Left renal pelvis (tissue), 4 donors: ENCODE measurements around the gene HILPDA. TPM values are rescaled to one million over a fixed set of nuclear protein-coding genes. Genes with fewer than 3 reads are reported as not detected.

ENCODE experiments used
- DNase-seq, 4 donors: peaks; one replicate each; pipeline ENCODE4 v3.0.0-alpha.2; 2013; ENCODE audit warnings: low read depth in 4 of 4, low spot score in 3 of 4
- polyA plus RNA-seq, 4 donors: library from polyadenylated mRNA; unstranded; fragments of 120-200 nt; gene quantifications; one replicate each; pipeline ENCODE4 v1.2.1, GENCODE V29; 2013; ENCODE audit not compliant: insufficient read length in 4 of 4

HILPDA gene, protein sequence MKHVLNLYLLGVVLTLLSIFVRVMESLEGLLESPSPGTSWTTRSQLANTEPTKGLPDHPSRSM
- 10 to 100 TPM; 14.6 to 21.6 (median 17.9) TPM for polyA plus RNA-seq

DNA sequence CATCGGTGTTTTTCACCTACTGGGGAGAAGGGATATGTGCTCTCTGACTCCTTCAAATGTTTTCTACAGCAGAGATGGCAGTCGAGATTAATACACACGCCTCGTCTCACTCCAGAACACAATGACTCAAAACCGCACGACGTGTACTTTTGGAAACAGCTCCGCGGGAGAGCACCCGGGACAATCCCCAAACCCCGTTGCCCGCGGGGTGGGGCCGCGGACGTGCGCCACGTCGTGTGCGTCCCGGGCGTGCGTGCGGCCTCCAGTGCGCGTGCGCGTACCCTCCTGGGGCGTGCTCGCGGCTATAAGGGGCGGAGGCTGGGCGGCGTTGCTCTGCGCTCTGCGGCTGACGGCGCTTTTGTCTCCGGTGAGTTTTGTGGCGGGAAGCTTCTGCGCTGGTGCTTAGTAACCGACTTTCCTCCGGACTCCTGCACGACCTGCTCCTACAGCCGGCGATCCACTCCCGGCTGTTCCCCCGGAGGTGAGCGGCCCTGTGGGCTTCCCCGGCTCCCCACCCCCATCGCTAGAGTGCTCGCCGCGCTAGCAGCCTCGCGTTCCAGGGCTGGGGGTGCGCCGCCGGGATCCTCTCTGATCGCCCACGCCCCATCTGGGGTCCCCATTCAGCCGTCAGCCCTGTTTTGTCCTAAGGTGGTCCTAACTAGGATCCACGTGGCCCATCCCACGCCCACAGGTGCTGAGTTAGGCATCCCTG lies at the start of gene HILPDA:
Gene HILPDA, plus strand, starts transcription at position 336 of the 712 bp plus-strand sequence. CDS start 1,391 bp downstream, outside the sequence.
- peak in 3 of 4 donors; percentile 70 to 77 (median 75) for DNase-seq

DNA sequence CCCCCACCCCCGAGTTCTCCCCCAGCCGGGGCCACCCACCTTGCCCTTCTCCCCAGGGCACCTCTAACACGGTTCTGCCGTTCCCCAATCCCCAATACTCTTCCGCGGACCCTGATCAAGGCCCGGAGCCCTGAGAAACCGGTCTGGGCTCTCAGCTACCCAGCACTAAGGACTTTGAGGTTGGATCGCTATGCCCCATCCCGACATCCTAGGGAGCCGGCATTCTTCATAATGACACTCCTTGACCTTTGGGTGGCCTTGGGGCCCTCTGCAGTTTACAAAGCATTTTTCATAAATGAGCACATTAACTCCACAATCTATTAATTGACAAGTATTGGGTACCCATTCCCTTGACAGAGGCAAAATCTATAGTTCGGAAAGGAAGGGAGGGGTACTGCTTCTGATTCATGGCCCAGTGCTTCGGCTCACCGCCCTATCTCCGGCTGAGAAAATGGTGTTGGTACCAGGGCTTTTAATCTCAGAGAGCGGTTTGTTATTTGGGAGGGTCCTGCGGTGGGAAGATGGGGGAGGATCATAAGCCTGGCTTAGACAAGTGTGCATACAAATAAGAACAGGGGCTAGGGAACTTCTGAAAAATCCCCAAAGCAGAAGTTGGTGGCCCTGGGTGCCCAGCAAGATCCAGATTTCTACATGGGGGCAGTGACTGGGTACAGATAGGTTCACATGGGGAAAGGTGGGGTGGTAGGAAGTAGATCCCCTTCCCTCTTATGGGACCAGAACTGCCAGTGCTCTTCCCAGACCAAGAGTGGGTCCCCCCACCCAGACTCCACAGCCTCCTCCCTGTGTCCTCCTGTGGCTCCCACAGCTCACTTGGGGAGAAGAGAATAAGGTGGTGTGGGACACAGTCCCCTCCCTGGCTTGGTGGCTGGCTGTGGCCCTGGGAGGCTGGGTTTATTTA lies 49.1 kb upstream of the HILPDA start:
- DNase-seq, result no peak

DNA sequence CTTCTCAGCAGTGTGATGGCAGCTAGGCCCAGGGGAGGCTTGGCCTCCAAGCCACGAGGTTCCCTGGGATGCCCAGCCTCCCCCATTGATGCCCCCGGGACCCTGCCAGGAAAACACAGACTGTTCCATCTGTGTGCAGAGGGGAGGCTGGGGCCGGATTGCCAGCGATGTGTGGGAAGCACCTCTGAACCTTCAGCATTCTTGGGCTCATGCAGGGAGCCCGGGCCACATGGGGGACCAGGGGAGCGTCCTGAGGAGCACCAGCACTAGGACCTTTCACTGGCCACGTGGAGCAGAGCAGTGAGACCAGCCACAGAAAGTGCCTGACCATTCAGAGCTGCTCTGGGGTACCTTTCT lies 48.5 kb upstream of the HILPDA start:
- no peak for DNase-seq

DNA sequence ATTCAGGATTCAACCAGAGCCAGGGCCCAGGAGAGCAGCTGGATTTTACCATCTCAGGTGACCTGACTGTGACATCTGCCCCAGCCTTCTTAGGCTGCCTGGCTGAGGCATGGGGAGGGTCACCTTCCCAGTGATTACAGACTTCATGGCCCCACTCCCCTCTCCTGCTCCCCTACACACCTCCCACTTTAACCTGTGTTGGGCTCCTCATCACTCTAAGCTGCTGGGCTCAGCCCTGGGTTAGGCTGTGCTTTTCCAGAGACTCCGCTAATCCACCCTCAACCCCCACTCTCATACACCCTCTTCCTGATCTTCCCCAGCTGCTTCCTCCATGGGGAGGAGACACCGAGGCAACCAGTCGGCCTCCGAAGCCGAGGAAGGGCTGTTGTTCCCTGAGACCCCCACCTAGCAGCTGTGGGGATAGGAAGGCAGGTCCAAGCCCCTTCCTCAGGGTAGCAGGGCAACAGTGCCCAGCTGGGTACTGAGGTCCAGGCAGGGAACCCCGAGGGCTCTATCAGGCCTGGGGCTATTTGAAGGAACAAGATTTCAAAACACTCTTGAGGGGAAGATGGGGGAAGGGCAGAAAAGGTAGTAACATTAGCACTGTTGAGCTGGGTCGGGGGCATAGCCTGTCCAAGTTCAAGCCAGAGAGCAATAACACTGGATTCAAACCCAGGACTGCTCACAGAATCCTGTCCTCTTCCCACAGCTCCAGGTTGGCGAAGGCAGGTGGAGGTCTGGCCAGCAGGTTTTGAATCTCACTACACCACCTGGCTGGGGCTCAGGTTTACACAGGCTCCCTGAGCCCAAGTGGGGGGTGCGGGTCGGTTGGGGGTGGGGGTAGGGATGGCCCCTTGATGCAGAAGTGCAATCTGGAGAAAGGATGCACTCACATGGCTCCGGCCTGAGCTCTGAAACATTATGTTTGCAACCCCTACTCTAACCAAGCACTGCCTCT lies 47.6 kb upstream of the HILPDA start:
- no peak for DNase-seq

DNA sequence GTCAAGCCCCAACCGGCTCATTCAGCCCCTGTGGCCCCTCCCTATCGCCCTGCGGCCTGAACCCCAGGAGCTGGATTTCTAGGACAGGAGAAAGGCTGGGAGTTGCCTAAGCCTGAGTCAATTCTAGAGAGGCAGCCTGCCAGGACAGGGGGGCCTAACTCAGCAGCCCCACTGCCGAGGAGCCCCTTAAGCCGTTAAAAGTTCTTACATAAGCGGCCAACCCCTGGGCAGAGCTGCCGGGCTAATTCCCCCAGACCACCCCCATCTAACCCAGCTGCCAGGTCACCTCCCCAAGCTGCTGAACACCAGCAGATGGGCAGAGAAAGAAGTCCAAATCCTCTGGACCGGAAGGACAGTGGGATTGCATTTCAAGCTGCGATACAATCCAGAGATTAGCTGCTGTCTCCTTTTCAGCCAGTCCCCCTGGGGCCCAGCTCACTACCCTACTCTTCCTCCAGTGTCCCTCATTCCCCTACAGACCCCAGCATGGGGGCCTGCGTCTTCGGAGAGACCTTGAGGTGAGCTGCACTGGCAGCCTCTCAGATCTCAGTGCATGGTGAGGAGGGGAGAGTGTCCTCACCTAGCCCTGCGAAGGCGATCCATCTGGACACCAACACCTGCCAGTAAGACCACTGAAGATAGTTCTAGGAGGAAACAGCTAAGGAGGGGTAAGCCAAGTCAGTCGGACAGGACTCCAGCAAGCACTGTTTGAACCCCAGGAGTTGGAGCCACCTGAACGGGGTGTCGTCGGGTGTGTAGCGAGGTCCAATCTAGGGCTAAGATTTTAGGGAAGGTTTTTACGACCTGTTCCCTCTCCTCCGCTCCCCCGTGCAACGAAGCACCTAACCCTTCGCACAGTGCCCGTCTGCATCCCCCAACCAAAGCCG lies 46.7 kb upstream of the HILPDA start:
- DNase-seq, result no peak

DNA sequence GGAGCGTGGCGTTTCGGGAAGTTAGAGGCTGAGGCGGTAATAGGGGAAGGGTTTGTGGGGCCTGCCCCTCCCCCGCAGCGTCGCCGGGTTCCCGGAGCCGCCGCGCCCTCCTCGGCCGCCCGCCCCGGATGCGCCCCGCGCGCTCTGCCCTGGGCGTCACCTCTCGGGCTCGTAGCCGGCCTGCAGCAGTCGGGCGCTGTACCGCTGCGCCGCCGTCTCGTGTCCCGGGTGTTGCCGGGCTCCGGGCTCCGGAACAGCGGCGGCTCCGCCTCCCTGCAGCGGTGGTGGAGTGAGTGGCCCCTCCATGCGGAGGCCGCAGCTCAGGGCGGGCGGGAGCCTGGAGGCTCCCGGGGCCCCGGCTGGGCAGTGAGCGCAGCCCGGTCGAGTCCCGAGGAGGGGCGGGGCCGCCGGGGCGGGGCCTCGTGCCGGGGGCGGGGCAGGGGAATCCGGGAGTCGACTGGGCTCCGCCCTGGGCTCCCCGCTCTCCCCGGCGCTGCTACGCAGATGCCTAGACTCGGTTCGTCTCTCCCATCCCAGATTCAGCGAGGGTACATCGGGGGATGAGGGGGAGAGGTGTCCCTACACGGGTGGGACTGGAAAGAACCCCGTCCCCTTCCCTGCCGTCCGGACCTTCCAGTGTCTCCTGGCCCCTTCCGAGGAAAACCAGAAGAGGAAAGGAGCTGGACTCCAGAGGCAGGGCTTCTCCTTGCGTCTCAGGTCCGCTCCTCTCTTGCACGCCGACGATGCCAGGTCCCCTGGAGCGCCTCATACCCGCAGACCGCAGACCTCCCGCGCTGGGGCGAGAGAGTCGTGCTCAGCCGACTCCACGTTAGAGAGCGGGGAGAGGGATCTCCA lies 45.9 kb upstream of the HILPDA start, which contains the start of gene IMPDH1:
Gene IMPDH1, minus strand, starts transcription at position 387 of the 855 bp plus-strand sequence. Its CDS starts 81 bp downstream, at position 306.
- DNase-seq, result peak in 2 of 4 donors; percentile 58 to 60

DNA sequence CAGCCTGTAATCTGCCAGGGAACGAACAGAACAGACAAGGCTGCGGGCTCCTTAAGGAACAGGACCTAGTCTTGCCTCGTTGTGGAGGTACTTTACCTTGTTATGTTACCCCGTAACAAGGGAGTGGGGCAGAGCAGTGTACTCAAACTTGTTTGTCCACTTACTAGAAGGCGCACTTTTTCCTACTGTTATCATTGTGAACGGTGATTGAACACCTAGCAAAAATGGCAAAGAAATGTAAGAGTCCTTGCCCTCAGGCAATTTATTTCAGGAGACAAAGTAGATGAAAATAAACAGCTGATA lies 45.3 kb upstream of the HILPDA start:
- DNase-seq, result no peak

DNA sequence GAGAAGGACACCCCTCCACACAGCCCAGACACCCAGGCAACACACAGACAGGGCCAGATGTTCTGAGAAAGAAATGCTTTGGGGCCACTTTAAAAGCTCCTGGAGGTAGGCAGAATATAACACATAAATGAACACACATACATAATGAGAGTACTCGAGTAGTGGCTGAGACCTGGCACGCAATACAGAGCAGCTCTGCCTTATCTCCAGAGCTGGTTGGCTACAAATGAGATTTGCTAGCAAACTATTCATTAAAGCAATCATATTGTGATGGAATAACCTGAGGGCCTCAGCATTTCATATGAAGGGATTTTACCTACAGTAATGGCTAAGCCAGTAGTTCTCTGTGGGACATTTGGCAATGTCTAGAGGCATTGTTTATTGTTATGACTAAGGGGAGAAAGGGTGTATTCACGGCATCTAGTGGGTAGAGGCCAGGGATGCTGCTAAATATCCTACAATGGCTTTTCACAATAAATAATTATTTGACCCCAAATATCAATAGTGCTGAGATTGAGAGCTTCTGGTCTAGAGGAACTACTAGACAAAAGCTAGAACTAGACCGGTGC lies 40.4 kb upstream of the HILPDA start:
- no peak for DNase-seq

DNA sequence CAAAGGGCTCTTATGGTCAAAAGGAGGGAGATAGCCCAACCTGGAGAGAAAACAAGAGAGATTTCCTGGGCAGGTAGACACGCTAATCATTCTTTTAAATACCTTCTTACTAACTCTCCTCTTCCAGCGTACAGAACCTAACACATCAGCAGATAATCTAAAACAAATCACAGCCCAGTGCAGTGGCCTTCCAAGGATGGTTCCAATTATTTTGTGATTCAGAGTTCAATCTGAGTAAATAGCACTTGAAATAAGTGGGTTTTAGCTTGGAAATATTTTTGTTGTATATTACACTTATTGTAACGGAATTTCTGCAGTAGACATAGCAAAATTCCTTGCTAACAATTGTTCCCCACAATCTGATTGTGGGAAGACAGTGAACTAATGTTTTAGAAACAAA lies 38.6 kb upstream of the HILPDA start:
- no peak for DNase-seq

DNA sequence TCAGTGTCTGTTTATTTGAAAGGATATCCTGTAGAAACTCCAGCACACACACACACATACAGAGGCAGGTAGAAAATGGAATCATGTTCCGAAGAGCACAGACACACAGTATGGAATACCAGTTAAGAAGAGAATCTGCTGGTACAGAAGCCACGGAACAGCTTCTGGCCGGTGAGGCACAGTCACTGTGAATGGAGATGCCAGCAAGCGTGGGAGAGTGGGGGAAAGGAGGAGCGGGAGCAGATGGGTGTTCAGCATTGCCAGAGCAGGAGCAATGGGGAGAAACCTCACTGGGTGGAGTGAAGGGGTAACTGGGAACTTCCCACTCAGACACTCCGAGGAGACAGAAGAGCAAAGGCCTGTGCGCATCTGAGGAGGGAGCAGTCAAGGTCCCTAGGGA lies 36.4 kb upstream of the HILPDA start:
- DNase-seq, result no peak

DNA sequence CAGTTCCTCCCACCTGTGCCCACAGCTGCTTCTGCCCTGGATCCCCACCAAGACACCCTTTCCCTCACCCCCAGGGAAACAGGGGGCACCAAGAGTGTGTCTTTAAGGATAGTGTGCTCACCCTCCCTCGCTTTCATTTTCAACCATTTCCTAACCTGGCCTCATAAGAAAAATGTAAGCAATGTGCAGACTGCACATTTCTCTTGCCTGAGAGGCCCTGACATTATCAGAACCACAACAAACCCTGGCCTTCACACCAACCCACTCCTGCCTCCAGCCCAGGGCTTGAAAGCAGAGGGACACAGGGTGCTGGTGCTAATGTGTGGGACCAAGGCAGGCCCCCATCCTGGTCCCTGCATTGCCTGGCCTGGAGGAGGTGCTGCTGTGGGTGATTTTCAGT lies 34.9 kb upstream of the HILPDA start:
- DNase-seq, result no peak

DNA sequence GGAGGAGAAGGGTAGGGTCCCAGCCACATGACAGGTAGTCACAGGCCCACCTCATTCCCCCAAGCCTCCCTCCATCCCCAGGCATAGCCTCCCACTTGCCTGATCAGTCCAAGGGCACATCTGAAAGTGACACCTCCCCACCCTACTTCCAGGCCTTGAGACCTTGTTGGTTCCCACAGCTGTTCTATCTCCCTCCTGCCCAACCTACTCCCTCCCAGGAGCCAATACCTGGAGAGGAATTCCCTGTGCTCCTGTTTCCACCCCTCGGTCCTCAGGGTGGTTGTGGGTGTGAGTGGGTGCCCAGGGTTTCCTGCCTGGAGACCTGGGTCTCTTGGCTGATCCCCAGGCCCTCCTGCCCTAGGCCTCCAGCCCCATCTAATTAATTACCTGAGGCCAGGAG lies 34.3 kb upstream of the HILPDA start:
- DNase-seq, result no peak

DNA sequence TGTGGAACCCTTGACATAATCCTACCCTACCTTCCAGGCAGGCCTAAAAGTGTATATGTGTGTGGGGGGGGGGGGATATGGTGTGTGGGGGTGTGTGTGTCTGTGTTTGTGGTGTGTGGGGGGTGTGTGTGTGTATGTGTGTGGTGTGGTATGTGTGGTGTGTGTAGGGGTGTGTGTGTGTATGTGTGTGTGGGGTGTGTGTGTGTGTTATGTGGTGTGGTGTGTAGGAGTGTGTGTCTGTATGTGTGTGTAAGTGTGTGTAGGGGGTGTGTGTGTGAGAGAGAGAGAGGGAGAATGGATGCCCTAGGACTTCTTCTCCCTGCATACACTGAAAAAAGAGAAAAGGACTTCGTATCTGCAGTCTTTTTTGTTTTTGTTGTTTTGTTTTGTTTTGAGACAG lies 33.6 kb upstream of the HILPDA start:
- DNase-seq, result no peak

DNA sequence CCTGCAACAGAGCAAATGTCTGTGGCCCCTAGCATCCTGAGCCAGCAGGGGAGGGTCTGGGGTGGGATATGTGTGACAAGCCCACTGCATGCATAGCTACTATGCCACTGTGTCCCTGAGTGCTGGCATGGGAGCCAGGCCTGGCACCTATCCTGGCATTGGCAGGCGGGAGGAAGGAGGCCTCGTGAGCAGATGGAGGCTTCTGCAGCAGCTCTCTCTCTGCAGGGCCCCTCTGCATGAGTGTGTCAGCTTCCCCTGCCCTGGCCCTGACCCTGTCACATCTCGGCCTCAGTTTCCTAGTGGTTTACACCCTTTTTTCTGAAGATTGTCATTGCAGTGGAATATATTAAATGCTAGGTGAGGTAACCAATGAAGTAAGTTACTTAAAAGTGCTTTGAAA lies 32.8 kb upstream of the HILPDA start:
- DNase-seq, result no peak

DNA sequence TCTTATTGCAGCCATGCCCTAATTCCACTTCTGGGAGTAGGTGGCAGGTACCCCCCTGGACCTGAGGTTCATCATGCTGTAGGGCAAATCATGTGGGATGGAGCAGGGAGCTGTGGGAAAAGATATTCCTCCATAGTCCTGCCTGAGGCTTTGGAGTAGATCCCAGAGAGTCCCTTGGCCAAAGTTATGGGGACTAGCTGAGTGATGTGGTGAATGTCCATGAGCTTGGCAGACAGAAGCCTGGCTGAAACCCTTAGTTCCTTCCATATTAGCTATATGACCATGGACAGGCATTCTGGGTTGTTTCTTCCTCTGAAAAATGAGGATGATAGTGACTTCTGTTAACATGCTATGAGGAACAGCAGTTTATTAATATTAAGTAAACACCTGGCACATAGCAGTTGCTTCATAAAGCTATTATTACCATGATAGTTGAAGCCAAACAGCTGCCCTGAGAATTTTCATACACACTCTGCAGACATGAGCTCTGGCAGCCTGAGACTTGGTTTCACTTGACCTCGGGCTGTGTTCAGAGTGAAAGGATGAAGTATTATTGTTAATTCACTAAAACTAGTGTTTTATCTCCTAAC lies 30.9 kb upstream of the HILPDA start:
- DNase-seq, result no peak

DNA sequence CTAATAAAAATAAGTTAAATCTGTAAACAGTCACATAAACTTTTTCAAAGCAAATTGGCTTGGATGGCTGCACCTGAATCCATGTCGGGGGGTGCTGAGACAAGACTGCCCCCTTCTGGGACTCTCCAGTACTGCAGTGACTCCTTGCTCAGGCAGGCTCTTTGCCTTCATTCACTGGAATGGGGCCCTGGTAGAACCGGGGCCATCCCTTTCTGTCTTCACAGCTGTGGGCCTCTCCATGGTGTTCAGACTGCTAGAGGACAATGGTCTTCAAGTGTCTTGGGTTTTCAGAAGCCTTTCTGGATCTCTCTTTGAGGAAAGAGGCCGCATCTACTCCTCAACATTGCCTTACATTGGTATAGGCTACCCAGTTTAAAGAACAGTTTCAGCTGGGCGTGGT lies 29.8 kb upstream of the HILPDA start:
- DNase-seq, result no peak

DNA sequence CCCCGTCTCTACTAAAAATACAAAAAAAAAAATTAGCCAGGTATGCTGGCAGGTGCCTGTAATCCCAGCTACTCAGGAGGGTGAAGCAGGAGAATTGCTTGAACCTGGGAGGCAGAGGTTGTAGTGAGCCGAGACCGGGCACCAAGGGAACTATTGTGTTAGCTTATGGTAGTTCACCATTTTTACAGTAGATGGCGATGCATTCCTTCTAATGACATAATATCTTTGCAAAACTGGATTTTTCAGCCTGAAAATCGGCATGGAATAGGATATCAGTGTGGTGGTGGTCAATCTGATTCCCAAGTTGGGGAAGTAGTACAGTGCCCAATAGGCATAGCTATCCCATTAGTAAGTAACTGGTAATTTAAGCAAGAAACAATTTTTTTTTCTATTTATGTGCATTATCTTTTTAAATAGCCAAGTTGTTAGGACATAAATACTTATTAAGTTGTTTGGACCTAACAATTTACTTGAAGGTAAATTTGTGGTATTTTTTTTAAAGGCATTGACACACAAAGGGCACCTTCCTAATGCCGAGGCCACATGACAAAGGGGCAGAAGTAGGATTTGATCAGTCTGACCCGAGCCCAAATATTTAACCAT lies 28.3 kb upstream of the HILPDA start:
- no peak for DNase-seq

DNA sequence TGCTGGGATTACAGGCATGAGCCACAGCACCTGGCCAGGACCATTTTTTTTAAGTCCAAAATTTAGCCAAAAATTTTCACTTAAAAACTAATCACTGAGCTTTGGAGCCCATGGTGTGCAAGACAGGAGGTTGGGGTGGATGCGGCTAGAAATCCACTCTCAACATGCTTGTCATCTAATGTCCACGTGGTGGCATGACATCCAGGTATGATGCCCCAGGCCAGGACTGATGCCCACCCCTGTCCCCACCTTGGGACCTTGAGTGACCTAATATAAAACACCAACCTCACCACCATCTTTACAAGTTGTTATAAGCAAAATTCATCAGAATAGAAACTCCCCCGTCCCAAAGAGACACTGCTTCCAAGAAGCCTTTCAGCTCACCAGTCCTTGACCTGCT lies 25.5 kb upstream of the HILPDA start:
- DNase-seq, result no peak
